Lower leg skin (tissue), 3 donors: Measurements from ENCODE around the gene ERC1.

Experiments used
- CTCF ChIP-seq, 3 donors: fragments of 450-650 bp; IDR thresholded peaks; one replicate each; pipeline ENCODE4 v1.5.1; 2016; ENCODE audit warnings: antibody characterized with exemption in 3 of 3, mild to moderate bottlenecking in 3 of 3, moderate library complexity in 2 of 3
- POLR2A ChIP-seq, 2 donors: fragments of 450-650 bp; IDR thresholded peaks; one replicate each; pipeline ENCODE4 v1.6.1; 2016 to 2017; ENCODE audit warnings: antibody characterized with exemption in 2 of 2, mild to moderate bottlenecking in 1 of 2, moderate library complexity in 1 of 2

GRCh38 chr12:1282670-1283315 is 291.8 kb downstream of the ERC1 start:
- no peak for TF ChIP-seq CTCF (IDR thresholded peaks at IDR 0.05)
- TF ChIP-seq POLR2A (IDR thresholded peaks at IDR 0.05), result no peak
